HCT116 (cell line): ENCODE results near the gene EXOC6B. TPM values are rescaled to one million over a fixed set of nuclear protein-coding genes. Genes with fewer than 3 reads are reported as not detected.

ENCODE experiments used
- ATAC-seq: fragments of 200-7000 bp; cut with Tn5 transposase; 2 replicates; pipeline ENCODE4 v1.9.1; 2020; ENCODE audit warnings: mild to moderate bottlenecking, moderate library complexity
- BruUV-seq: library from RNA; stranded (reverse); fragments of 400-500 nt; replicated peaks from 2 replicates; lab custom pipeline; 2021; lab: Mats Ljungman, UMichigan
- CTCF ChIA-PET: fragments of 300-600 bp; sonication (Branson Sonifier 250); formaldehyde crosslinking; loops from one replicate; lab custom pipeline; 2021; ENCODE audit warnings: antibody characterized with exemption; lab: Charles Lee
- POLR2A ChIA-PET: fragments of 300-600, 350-600 bp; sonication (Branson Sonifier 250); formaldehyde crosslinking; loops from one replicate; lab custom pipeline; 2021; ENCODE audit warnings: antibody characterized with exemption; lab: Charles Lee
- RAD21 ChIA-PET, 2 experiments: fragments of 300-600 bp; sonication (Branson Sonifier 250); formaldehyde crosslinking; loops; one replicate each; lab custom pipeline; 2023; ENCODE audit warnings: low total read pairs in 2 of 2; ENCODE audit not compliant: uncharacterized antibody in 2 of 2, unreplicated experiment in 2 of 2, low non-redundant PET in 1 of 2; lab: Charles Lee
- DNase-seq: peaks from one replicate; pipeline ENCODE4 v3.0.0-alpha.2; 2010; ENCODE audit warnings: low read depth, low spot score
- H2AFZ ChIP-seq: fragments of 200-600 bp; shearing (Covaris generic), sonication (generic); 2 replicates; pipeline ENCODE4 v1.6.1; 2017; ENCODE audit warnings: low read depth, mixed run types, mixed read lengths, antibody characterized with exemption, low read length; ENCODE audit not compliant: poor library complexity, severe bottlenecking
- H3K27ac ChIP-seq: 2 replicates; pipeline ENCODE4 v1.5.1; 2012; ENCODE audit warnings: low read depth, low read length
- H3K27me3 ChIP-seq: fragments of 200-600 bp; sonication (generic); 2 replicates; pipeline ENCODE4 v1.6.1; 2016; ENCODE audit warnings: mixed run types, low read length, mixed read lengths; ENCODE audit not compliant: insufficient read depth
- H3K36me3 ChIP-seq, 2 experiments: fragments of 200-500 bp in 1 of 2; fragments of 200-600 bp in 1 of 2; sonication (Bioruptor generic) in 1 of 2; sonication (generic) in 1 of 2; 2 replicates each; pipeline versions ENCODE4 v1.5.1 to v1.6.1; 2014 to 2016; ENCODE audit warnings: low read length in 2 of 2, inconsistent platforms in 1 of 2, mixed read lengths in 1 of 2, mixed run types in 1 of 2; ENCODE audit not compliant: insufficient read depth in 2 of 2, control insufficient read depth in 1 of 2
- H3K4me1 ChIP-seq, 2 experiments: fragments of 200-600 bp in 1 of 2; sonication (generic) in 1 of 2; 2 replicates each; pipeline versions ENCODE4 v1.5.1 to v1.6.1; 2012 to 2017; ENCODE audit warnings: low read length in 2 of 2, inconsistent platforms in 1 of 2, mild to moderate bottlenecking in 1 of 2, mixed read lengths in 1 of 2, mixed run types in 1 of 2, moderate library complexity in 1 of 2; ENCODE audit not compliant: insufficient read depth in 2 of 2, control insufficient read depth in 1 of 2
- H3K4me2 ChIP-seq: fragments of 200-600 bp; sonication (generic); 2 replicates; pipeline ENCODE4 v1.6.1; 2017; ENCODE audit warnings: mixed run types, low read length, mixed read lengths
- H3K4me3 ChIP-seq, 2 experiments: fragments of 200-600 bp in 1 of 2; sonication (generic) in 1 of 2; replicated peaks in 1 of 2; 2 replicates each; pipeline ENCODE4 v1.5.1; 2011 to 2016; ENCODE audit warnings: low read length in 2 of 2, control low read depth in 1 of 2, low read depth in 1 of 2, mild to moderate bottlenecking in 1 of 2, mixed read lengths in 1 of 2, mixed run types in 1 of 2
- H3K79me2 ChIP-seq: fragments of 200-600 bp; sonication (generic); 2 replicates; pipeline ENCODE4 v1.6.1; 2017; ENCODE audit warnings: mild to moderate bottlenecking, mixed run types, low read length, moderate library complexity, mixed read lengths; ENCODE audit not compliant: insufficient read depth
- H3K9ac ChIP-seq: fragments of 200-600 bp; sonication (generic); 2 replicates; pipeline ENCODE4 v1.6.1; 2016; ENCODE audit warnings: low read length, mixed read lengths
- H3K9me2 ChIP-seq: fragments of 200-600 bp; sonication (generic), shearing (Covaris generic); 2 replicates; pipeline ENCODE4 v1.6.1; 2017; ENCODE audit warnings: mixed run types, mild to moderate bottlenecking, moderate library complexity; ENCODE audit not compliant: insufficient read depth
- H3K9me3 ChIP-seq, 2 experiments: fragments of 200-500 bp in 1 of 2; fragments of 200-600 bp in 1 of 2; sonication (Bioruptor generic) in 1 of 2; sonication (generic) in 1 of 2; 2 replicates each; pipeline ENCODE4 v1.6.1; 2014 to 2017; ENCODE audit warnings: low read length in 2 of 2, mixed read lengths in 2 of 2, inconsistent platforms in 1 of 2, low read depth in 1 of 2, mild to moderate bottlenecking in 1 of 2, mixed run types in 1 of 2, moderate library complexity in 1 of 2; ENCODE audit not compliant: control insufficient read depth in 1 of 2, insufficient read depth in 1 of 2
- H4K20me1 ChIP-seq: fragments of 200-600 bp; sonication (generic), shearing (Covaris generic); 2 replicates; pipeline ENCODE4 v1.6.1; 2017; ENCODE audit warnings: mixed run types, mild to moderate bottlenecking, moderate library complexity; ENCODE audit not compliant: insufficient read depth
- CBX3 ChIP-seq: IDR thresholded peaks from 2 replicates; pipeline ENCODE4 v1.6.1; 2012; ENCODE audit warnings: low read depth
- CEBPB ChIP-seq: IDR thresholded peaks from 2 replicates; pipeline ENCODE4 v1.6.1; 2012; ENCODE audit warnings: low read depth
- CTCF ChIP-seq, 3 experiments: fragments of 200-600 bp in 1 of 3; sonication (generic) in 1 of 3; IDR thresholded peaks in 2 of 3; conservative IDR thresholded peaks in 1 of 3; 2 replicates each; pipeline ENCODE4 v1.5.1; 2012 to 2017; ENCODE audit warnings: low read depth in 2 of 3, low read length in 2 of 3, antibody characterized with exemption in 1 of 3, borderline replicate concordance in 1 of 3, control low read depth in 1 of 3, mild to moderate bottlenecking in 1 of 3, mixed read lengths in 1 of 3, mixed run types in 1 of 3, moderate library complexity in 1 of 3; ENCODE audit not compliant: insufficient read depth in 1 of 3
- EGR1 ChIP-seq: IDR thresholded peaks from 2 replicates; pipeline ENCODE4 v1.6.1; 2012; ENCODE audit warnings: low read depth
- EZH2phosphoT487 ChIP-seq: fragments of 200-600 bp; IDR thresholded peaks from 2 replicates; pipeline ENCODE4 v1.6.1; 2018; ENCODE audit warnings: antibody characterized with exemption, borderline replicate concordance
- POLR2AphosphoS5 ChIP-seq: IDR thresholded peaks from 2 replicates; pipeline ENCODE4 v1.6.1; 2011; ENCODE audit warnings: mild to moderate bottlenecking, low read depth, low read length, moderate library complexity
- RAD21 ChIP-seq: IDR thresholded peaks from 2 replicates; pipeline ENCODE4 v1.6.1; 2012; ENCODE audit warnings: low read depth, mild to moderate bottlenecking
- REST ChIP-seq: IDR thresholded peaks from 2 replicates; pipeline ENCODE4 v1.6.1; 2012; ENCODE audit warnings: low read depth
- SIN3A ChIP-seq: IDR thresholded peaks from 2 replicates; pipeline ENCODE4 v1.6.1; 2012; ENCODE audit warnings: low read depth
- SP1 ChIP-seq: IDR thresholded peaks from 2 replicates; pipeline ENCODE4 v1.6.1; 2012; ENCODE audit warnings: low read depth
- SRF ChIP-seq: IDR thresholded peaks from 2 replicates; pipeline ENCODE4 v1.6.1; 2012; ENCODE audit warnings: low read depth
- intact Hi-C: fragments of 100-400 bp; cut with micrococcal nuclease; formaldehyde crosslinking; loops from 2 replicates; pipeline ENCODE4 v1.10.0; 2022
- total RNA-seq: library from RNA; stranded (reverse); gene quantifications from one replicate; pipeline ENCODE4 v1.2.1, GENCODE V29; 2021; ENCODE audit not compliant: unreplicated experiment
- TF ChIP-seq, protein P1 (sequence below): IDR thresholded peaks from 2 replicates; pipeline ENCODE4 v1.6.1; 2012
- TF ChIP-seq, protein P2 (sequence below): IDR thresholded peaks from 2 replicates; pipeline ENCODE4 v1.6.1; 2012
- TF ChIP-seq, protein P3 (sequence below): IDR thresholded peaks from 2 replicates; pipeline ENCODE4 v1.6.1; 2011; ENCODE audit warnings: mild to moderate bottlenecking, low read length, moderate library complexity; ENCODE audit not compliant: insufficient replicate concordance; ENCODE audit errors: extremely low read depth

Gene EXOC6B
- total RNA-seq, 1 experiment from 2014 or later = 25.4 TPM

DNA sequence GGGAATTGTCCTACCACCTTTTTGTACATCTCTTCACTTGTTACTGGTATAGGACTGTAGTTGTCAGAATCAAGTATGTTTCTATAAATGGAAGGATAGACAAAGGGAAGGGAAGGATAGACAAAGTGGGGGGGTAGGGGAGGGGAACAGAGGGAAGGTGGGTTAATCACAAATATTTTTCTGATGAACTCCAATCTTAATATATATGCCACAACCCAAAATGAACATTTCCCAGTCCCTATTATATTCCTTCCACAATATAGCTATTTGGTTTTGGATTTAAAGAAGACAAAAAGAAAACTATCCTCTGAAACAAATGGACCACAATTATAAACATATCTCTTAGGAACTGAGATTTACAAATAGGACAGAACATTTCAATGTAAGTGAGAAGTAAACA is 329.4 kb downstream of the EXOC6B start:
- intact Hi-C loops = no loop called here
- DNase-seq (no peak), ATAC-seq (no peak)
- Histone ChIP-seq H2AFZ (no peak overlapping the region), H3K4me3 (no peak overlapping the region), H3K9me2 (no peaks in the 10 kb centered on the region), H3K9me3 (no peaks in the 10 kb centered on the region), H3K79me2 (no peaks in the 10 kb centered on the region)
- POLR2A ChIA-PET = no interaction called here
- TF ChIP-seq, protein P1, sequence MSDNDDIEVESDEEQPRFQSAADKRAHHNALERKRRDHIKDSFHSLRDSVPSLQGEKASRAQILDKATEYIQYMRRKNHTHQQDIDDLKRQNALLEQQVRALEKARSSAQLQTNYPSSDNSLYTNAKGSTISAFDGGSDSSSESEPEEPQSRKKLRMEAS = no peak
- no peak for TF ChIP-seq EZH2phosphoT487
- no peak for TF ChIP-seq SP1
- no peak for TF ChIP-seq CEBPB
- no peak for TF ChIP-seq REST
- TF ChIP-seq SIN3A = no peak
- TF ChIP-seq RAD21 = no peak
- TF ChIP-seq, protein P2, sequence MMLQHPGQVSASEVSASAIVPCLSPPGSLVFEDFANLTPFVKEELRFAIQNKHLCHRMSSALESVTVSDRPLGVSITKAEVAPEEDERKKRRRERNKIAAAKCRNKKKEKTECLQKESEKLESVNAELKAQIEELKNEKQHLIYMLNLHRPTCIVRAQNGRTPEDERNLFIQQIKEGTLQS = no peak
- TF ChIP-seq, protein P3, sequence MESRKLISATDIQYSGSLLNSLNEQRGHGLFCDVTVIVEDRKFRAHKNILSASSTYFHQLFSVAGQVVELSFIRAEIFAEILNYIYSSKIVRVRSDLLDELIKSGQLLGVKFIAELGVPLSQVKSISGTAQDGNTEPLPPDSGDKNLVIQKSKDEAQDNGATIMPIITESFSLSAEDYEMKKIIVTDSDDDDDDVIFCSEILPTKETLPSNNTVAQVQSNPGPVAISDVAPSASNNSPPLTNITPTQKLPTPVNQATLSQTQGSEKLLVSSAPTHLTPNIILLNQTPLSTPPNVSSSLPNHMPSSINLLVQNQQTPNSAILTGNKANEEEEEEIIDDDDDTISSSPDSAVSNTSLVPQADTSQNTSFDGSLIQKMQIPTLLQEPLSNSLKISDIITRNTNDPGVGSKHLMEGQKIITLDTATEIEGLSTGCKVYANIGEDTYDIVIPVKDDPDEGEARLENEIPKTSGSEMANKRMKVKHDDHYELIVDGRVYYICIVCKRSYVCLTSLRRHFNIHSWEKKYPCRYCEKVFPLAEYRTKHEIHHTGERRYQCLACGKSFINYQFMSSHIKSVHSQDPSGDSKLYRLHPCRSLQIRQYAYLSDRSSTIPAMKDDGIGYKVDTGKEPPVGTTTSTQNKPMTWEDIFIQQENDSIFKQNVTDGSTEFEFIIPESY = no peak
- no peak for TF ChIP-seq SRF
- no peak for TF ChIP-seq EGR1
- TF ChIP-seq CTCF (IDR thresholded peaks at IDR 0.05 in 2 of 3, conservative IDR thresholded peaks at IDR 0.05 in 1 of 3; ENCODE audit: borderline replicate concordance in 1 of 3, insufficient read depth in 1 of 3, low read depth in 2 of 3, low read length in 2 of 3) = no peak
- no peak for TF ChIP-seq POLR2AphosphoS5
- no peak for TF ChIP-seq CBX3
- TF ChIP-seq, all 23 proteins: peak for 0
- Histone ChIP-seq H3K4me1 (no peaks in the 10 kb centered on the region), H3K27ac (no peak overlapping the region), H3K36me3 (no peaks in the 10 kb centered on the region), H4K20me1 (no peaks in the 10 kb centered on the region), H3K27me3 (no peaks in the 10 kb centered on the region), H3K9ac (no peak overlapping the region), H3K4me2 (no peak overlapping the region)
- no TSS peak for BruUV-seq
- ChIA-PET RAD21 (no interaction called here), CTCF (no interaction called here)
